ENCODE data around the gene SLK. TPM values are rescaled to one million over a fixed set of nuclear protein-coding genes. Genes with fewer than 3 reads are reported as not detected.

SLK gene
- total and polyA plus RNA-seq, 2 donors (not counting 3 experiments of a cell fraction or from before 2014, with no cell fraction given) = 4.5 to 36.0 TPM

GRCh38 chr10:104066945-104067344, 100.0 kb downstream of the SLK start:
- no peak for DNase-seq (ENCODE audit: low read depth, low spot score)
- CTCF ChIA-PET = interaction anchor here (0.7 to 1.5 kb wide), 5 partner anchors 10 to 179 kb away, joined by 3 to 4 read pairs (median 3); partner anchors contain the start of gene SFR1
- TF ChIP-seq MYC (IDR thresholded peaks at IDR 0.05; ENCODE audit: low read depth, low read length) = no peak
- TF ChIP-seq, protein P1, sequence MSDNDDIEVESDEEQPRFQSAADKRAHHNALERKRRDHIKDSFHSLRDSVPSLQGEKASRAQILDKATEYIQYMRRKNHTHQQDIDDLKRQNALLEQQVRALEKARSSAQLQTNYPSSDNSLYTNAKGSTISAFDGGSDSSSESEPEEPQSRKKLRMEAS (IDR thresholded peaks at IDR 0.05; ENCODE audit: insufficient read depth, insufficient read length) = no peak
- no peak for TF ChIP-seq FOS (IDR thresholded peaks at IDR 0.05; ENCODE audit: borderline replicate concordance, insufficient read depth, low read length)
- TF ChIP-seq, protein P2, sequence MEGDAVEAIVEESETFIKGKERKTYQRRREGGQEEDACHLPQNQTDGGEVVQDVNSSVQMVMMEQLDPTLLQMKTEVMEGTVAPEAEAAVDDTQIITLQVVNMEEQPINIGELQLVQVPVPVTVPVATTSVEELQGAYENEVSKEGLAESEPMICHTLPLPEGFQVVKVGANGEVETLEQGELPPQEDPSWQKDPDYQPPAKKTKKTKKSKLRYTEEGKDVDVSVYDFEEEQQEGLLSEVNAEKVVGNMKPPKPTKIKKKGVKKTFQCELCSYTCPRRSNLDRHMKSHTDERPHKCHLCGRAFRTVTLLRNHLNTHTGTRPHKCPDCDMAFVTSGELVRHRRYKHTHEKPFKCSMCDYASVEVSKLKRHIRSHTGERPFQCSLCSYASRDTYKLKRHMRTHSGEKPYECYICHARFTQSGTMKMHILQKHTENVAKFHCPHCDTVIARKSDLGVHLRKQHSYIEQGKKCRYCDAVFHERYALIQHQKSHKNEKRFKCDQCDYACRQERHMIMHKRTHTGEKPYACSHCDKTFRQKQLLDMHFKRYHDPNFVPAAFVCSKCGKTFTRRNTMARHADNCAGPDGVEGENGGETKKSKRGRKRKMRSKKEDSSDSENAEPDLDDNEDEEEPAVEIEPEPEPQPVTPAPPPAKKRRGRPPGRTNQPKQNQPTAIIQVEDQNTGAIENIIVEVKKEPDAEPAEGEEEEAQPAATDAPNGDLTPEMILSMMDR (IDR thresholded peaks at IDR 0.05; ENCODE audit: extremely low read depth in 1 of 2, insufficient read depth in 1 of 2, low read depth in 1 of 2, low read length in 2 of 2) = no peak
- no peak for TF ChIP-seq POLR2AphosphoS5 (IDR thresholded peaks at IDR 0.05; ENCODE audit: insufficient read depth, low read depth, low read length)
- no peak for TF ChIP-seq EZH2 (IDR thresholded peaks at IDR 0.05; ENCODE audit: borderline replicate concordance, low read depth, low read length, severe bottlenecking)
- no peak for TF ChIP-seq JUN (IDR thresholded peaks at IDR 0.05; ENCODE audit: borderline replicate concordance, insufficient read depth, insufficient read length, low read depth)
- no peak for TF ChIP-seq POLR2A (IDR thresholded peaks at IDR 0.05; ENCODE audit: low read depth, low read length)
- TF ChIP-seq GATA2 (IDR thresholded peaks at IDR 0.05; ENCODE audit: insufficient read depth, insufficient read length, low read depth, low read length) = no peak
- H3K36me3 ChIP-seq (ENCODE audit: control insufficient read depth in 2 of 2, extremely low read depth in 1 of 2, insufficient read depth in 2 of 2, low read length in 2 of 2) = no peaks in the 10 kb centered on the region
- no peak overlapping the region for H2AFZ ChIP-seq (ENCODE audit: low read depth, low read length)
- no peak overlapping the region for H3K4me3 ChIP-seq (replicated peaks in 1 of 3; ENCODE audit: insufficient read depth in 1 of 3, low read depth in 1 of 3, low read length in 3 of 3)
- no peak overlapping the region for H3K9ac ChIP-seq (replicated peaks; ENCODE audit: extremely low read depth, insufficient read depth, low read length)
- H3K4me2 ChIP-seq (ENCODE audit: insufficient read depth, low read length) = no peak overlapping the region
- H3K79me2 ChIP-seq (ENCODE audit: control insufficient read depth, insufficient read depth, low read length) = no peaks in the 10 kb centered on the region
- intact Hi-C loops (cut with micrococcal nuclease) = no loop called here
- no TSS peak for BruUV-seq (replicated peaks)
- no peaks in the 10 kb centered on the region for H3K9me1 ChIP-seq (replicated peaks; ENCODE audit: control insufficient read depth, extremely low read depth, insufficient read depth, low read length)
- POLR2A ChIA-PET = interaction anchor here (0.6 kb wide), 1 partner anchor 16 kb away, joined by 4 read pairs; no protein-coding TSS in a partner anchor
- no peaks in the 10 kb centered on the region for H3K27me3 ChIP-seq (ENCODE audit: control insufficient read depth in 2 of 2, insufficient read depth in 2 of 2, low read length in 2 of 2)
- no peak for FAIRE-seq
- H3K27ac ChIP-seq (ENCODE audit: insufficient read depth, low read depth, low read length) = no peak overlapping the region
- H4K20me1 ChIP-seq (replicated peaks; ENCODE audit: control insufficient read depth, extremely low read depth, insufficient read depth, low read length) = no peaks in the 10 kb centered on the region
- no peaks in the 10 kb centered on the region for H3K4me1 ChIP-seq (ENCODE audit: control insufficient read depth, extremely low read depth, insufficient read depth, low read length)
- H3K9me3 ChIP-seq (replicated peaks; ENCODE audit: control insufficient read depth, insufficient read depth, low read length) = no peaks in the 10 kb centered on the region
- dilution Hi-C loops (cut with MboI; ENCODE audit: extremely low pct_ligation_motif_present, low sequenced_read_pairs) = no loop called here

All from endothelial cell of umbilical vein (primary cell).